ENCODE results near the gene AFF3. TPM values are rescaled to one million over a fixed set of nuclear protein-coding genes. Genes with fewer than 3 reads are reported as not detected.

The AFF3 gene
- total and polyA plus RNA-seq, 2 donors (not counting 3 experiments of a cell fraction or from before 2014, with no cell fraction given) = 0.06 to 0.07 TPM

- H3K79me2 ChIP-seq (ENCODE audit: control insufficient read depth, insufficient read depth, low read length) = no peaks in the 10 kb centered on the region
- no peak overlapping the region for H3K4me3 ChIP-seq (replicated peaks in 1 of 3; ENCODE audit: insufficient read depth in 1 of 3, low read depth in 1 of 3, low read length in 3 of 3)
- intact Hi-C loops (cut with micrococcal nuclease) (no loop called here), dilution Hi-C loops (cut with MboI; ENCODE audit: extremely low pct_ligation_motif_present, low sequenced_read_pairs) (no loop called here)
- no peaks in the 10 kb centered on the region for H3K4me1 ChIP-seq (ENCODE audit: control insufficient read depth, extremely low read depth, insufficient read depth, low read length)
- POLR2A ChIA-PET = no interaction called here
- no peak for FAIRE-seq
- DNase-seq (ENCODE audit: low read depth, low spot score) = no peak
- H4K20me1 ChIP-seq (replicated peaks; ENCODE audit: control insufficient read depth, extremely low read depth, insufficient read depth, low read length) = no peaks in the 10 kb centered on the region
- no peaks in the 10 kb centered on the region for H3K9me3 ChIP-seq (replicated peaks; ENCODE audit: control insufficient read depth, insufficient read depth, low read length)
- H3K4me2 ChIP-seq (ENCODE audit: insufficient read depth, low read length) = no peak overlapping the region
- no peak overlapping the region for H3K9ac ChIP-seq (replicated peaks; ENCODE audit: extremely low read depth, insufficient read depth, low read length)
- CTCF ChIA-PET = interaction anchor here (0.6 kb wide), 1 partner anchor 33 kb away, joined by 3 read pairs; no protein-coding TSS in a partner anchor
- no peaks in the 10 kb centered on the region for H3K36me3 ChIP-seq (ENCODE audit: control insufficient read depth in 2 of 2, extremely low read depth in 1 of 2, insufficient read depth in 2 of 2, low read length in 2 of 2)
- H3K27me3 ChIP-seq (ENCODE audit: control insufficient read depth in 2 of 2, insufficient read depth in 2 of 2, low read length in 2 of 2) = peaks cover 0 to 1% of the 10 kb centered on the region in 2 experiments
- no peak for TF ChIP-seq EZH2 (IDR thresholded peaks at IDR 0.05; ENCODE audit: borderline replicate concordance, low read depth, low read length, severe bottlenecking)
- no peak for TF ChIP-seq CTCF (IDR thresholded peaks at IDR 0.05; ENCODE audit: extremely low read depth in 1 of 2, insufficient read depth in 1 of 2, low read depth in 1 of 2, low read length in 2 of 2)
- TF ChIP-seq MAX (IDR thresholded peaks at IDR 0.05; ENCODE audit: insufficient read depth, insufficient read length) = no peak
- TF ChIP-seq JUN (IDR thresholded peaks at IDR 0.05; ENCODE audit: borderline replicate concordance, insufficient read depth, insufficient read length, low read depth) = no peak
- no peak for TF ChIP-seq GATA2 (IDR thresholded peaks at IDR 0.05; ENCODE audit: insufficient read depth, insufficient read length, low read depth, low read length)
- TF ChIP-seq POLR2AphosphoS5 (IDR thresholded peaks at IDR 0.05; ENCODE audit: insufficient read depth, low read depth, low read length) = no peak
- TF ChIP-seq MYC (IDR thresholded peaks at IDR 0.05; ENCODE audit: low read depth, low read length) = no peak
- TF ChIP-seq POLR2A (IDR thresholded peaks at IDR 0.05; ENCODE audit: low read depth, low read length) = no peak
- TF ChIP-seq FOS (IDR thresholded peaks at IDR 0.05; ENCODE audit: borderline replicate concordance, insufficient read depth, low read length) = no peak
- H3K9me1 ChIP-seq (replicated peaks; ENCODE audit: control insufficient read depth, extremely low read depth, insufficient read depth, low read length) = no peaks in the 10 kb centered on the region
- no peak overlapping the region for H2AFZ ChIP-seq (ENCODE audit: low read depth, low read length)
- no peak overlapping the region for H3K27ac ChIP-seq (ENCODE audit: insufficient read depth, low read depth, low read length)
- no TSS peak for BruUV-seq (replicated peaks)
These were observed 186.0 kb downstream of the AFF3 start for GRCh38 chr2:99956232-99957030.
